HEK293 (cell line): ENCODE results near the gene MTA1.

Experiments
- CTCF ChIA-PET: fragments of 350-600 bp; formaldehyde crosslinking; extraction: SDS; loops from one replicate; lab custom pipeline; 2021; ENCODE audit warnings: antibody characterized with exemption; lab: Yijun Ruan, JAX
- POLR2A ChIA-PET: fragments of 300-600 bp; formaldehyde crosslinking; extraction: SDS; loops from one replicate; lab custom pipeline; 2020; ENCODE audit warnings: antibody characterized with exemption, inconsistent platforms; lab: Yijun Ruan, JAX
- H3K27ac ChIP-seq: fragments of 200-500 bp; sonication (Bioruptor generic); 2 replicates; pipeline ENCODE4 v1.5.1; 2014; ENCODE audit warnings: low read depth, low read length, control low read depth, inconsistent platforms; ENCODE audit errors: extremely low read depth
- H3K36me3 ChIP-seq, 2 experiments: fragments of 200-500 bp in 1 of 2; sonication (Bioruptor generic) in 1 of 2; 1 replicate in 1 of 2; 2 replicates in 1 of 2; pipeline ENCODE4 v1.5.1; 2014 to 2017; ENCODE audit warnings: inconsistent platforms in 2 of 2, low read length in 2 of 2; ENCODE audit not compliant: control insufficient read depth in 2 of 2, insufficient read depth in 1 of 2
- H3K4me1 ChIP-seq: fragments of 200-500 bp; sonication (Bioruptor generic); 2 replicates; pipeline ENCODE4 v1.5.1; 2014; ENCODE audit warnings: mild to moderate bottlenecking, low read length, inconsistent platforms; ENCODE audit not compliant: control insufficient read depth, insufficient read depth
- H3K4me3 ChIP-seq: 2 replicates; pipeline ENCODE4 v1.5.1; 2011; ENCODE audit warnings: low read depth, mild to moderate bottlenecking, control low read depth, low read length, moderate library complexity
- H3K9me3 ChIP-seq: fragments of 200-500 bp; sonication (Bioruptor generic); 2 replicates; pipeline ENCODE4 v1.5.1; 2014; ENCODE audit warnings: low read depth, low read length, inconsistent platforms; ENCODE audit not compliant: control insufficient read depth, insufficient read depth
- ATF2 ChIP-seq: fragments of 450-650 bp; formaldehyde crosslinking; IDR thresholded peaks from 2 replicates; pipeline ENCODE4 v1.5.1; 2016; ENCODE audit warnings: missing biosample characterization, missing genetic modification characterization, low read depth
- BCL11B ChIP-seq: fragments of 450-650 bp; formaldehyde crosslinking; IDR thresholded peaks from 2 replicates; pipeline ENCODE4 v1.5.1; 2016; ENCODE audit warnings: low read depth, missing biosample characterization, missing genetic modification characterization
- GFI1B ChIP-seq: fragments of 450-650 bp; formaldehyde crosslinking; IDR thresholded peaks from 2 replicates; pipeline ENCODE4 v1.5.1; 2016; ENCODE audit warnings: missing biosample characterization, missing genetic modification characterization
- GLIS1 ChIP-seq: fragments of 450-650 bp; formaldehyde crosslinking; IDR thresholded peaks from 2 replicates; pipeline ENCODE4 v1.5.1; 2016; ENCODE audit warnings: missing biosample characterization, missing genetic modification characterization
- HOXA7 ChIP-seq: sonication (generic); formaldehyde crosslinking; IDR thresholded peaks from 2 replicates; pipeline ENCODE4 v1.8.1; 2022; ENCODE audit warnings: missing genetic modification reagents, borderline replicate concordance
- KLF17 ChIP-seq: fragments of 450-650 bp; formaldehyde crosslinking; IDR thresholded peaks from 2 replicates; pipeline ENCODE4 v1.5.1; 2016; ENCODE audit warnings: missing biosample characterization, missing genetic modification characterization
- KLF7 ChIP-seq: fragments of 450-650 bp; formaldehyde crosslinking; IDR thresholded peaks from 2 replicates; pipeline ENCODE4 v1.5.1; 2016; ENCODE audit warnings: missing biosample characterization, missing genetic modification characterization, borderline replicate concordance
- ZIC2 ChIP-seq: fragments of 450-650 bp; formaldehyde crosslinking; IDR thresholded peaks from 2 replicates; pipeline ENCODE4 v1.5.1; 2016; ENCODE audit warnings: missing biosample characterization, missing genetic modification characterization
- ZNF140 ChIP-seq: fragments of 450-650 bp; formaldehyde crosslinking; IDR thresholded peaks from 2 replicates; pipeline ENCODE4 v1.5.1; 2016; ENCODE audit warnings: missing biosample characterization, missing genetic modification characterization
- ZNF19 ChIP-seq: fragments of 450-650 bp; formaldehyde crosslinking; IDR thresholded peaks from 2 replicates; pipeline ENCODE4; 2016; ENCODE audit warnings: missing biosample characterization, missing genetic modification characterization, low read depth
- ZNF335 ChIP-seq: fragments of 450-650 bp; formaldehyde crosslinking; conservative IDR thresholded peaks from 2 replicates; pipeline ENCODE4 v1.5.1; 2016; ENCODE audit warnings: missing biosample characterization, missing genetic modification characterization
- ZNF354C ChIP-seq: fragments of 450-650 bp; formaldehyde crosslinking; IDR thresholded peaks from 2 replicates; pipeline ENCODE4 v1.5.1; 2016; ENCODE audit warnings: missing biosample characterization, missing genetic modification characterization, low read depth, borderline replicate concordance
- ZNF398 ChIP-seq: fragments of 450-650 bp; formaldehyde crosslinking; IDR thresholded peaks from 2 replicates; pipeline ENCODE4 v1.5.1; 2017; ENCODE audit warnings: missing biosample characterization, missing genetic modification characterization
- ZNF521 ChIP-seq: fragments of 450-650 bp; formaldehyde crosslinking; IDR thresholded peaks from 2 replicates; pipeline ENCODE4 v1.5.1; 2017; ENCODE audit warnings: missing biosample characterization, mild to moderate bottlenecking, missing genetic modification characterization
- ZNF544 ChIP-seq: fragments of 450-650 bp; formaldehyde crosslinking; IDR thresholded peaks from 2 replicates; pipeline ENCODE4 v1.5.0; 2017; ENCODE audit warnings: missing biosample characterization, missing genetic modification characterization
- ZNF548 ChIP-seq: fragments of 450-650 bp; formaldehyde crosslinking; IDR thresholded peaks from 2 replicates; pipeline ENCODE4 v1.5.1; 2016; ENCODE audit warnings: missing biosample characterization, missing genetic modification characterization
- ZNF610 ChIP-seq: fragments of 450-650 bp; formaldehyde crosslinking; IDR thresholded peaks from 2 replicates; pipeline ENCODE4 v1.5.1; 2016; ENCODE audit warnings: missing biosample characterization, missing genetic modification characterization, borderline replicate concordance
- ZNF629 ChIP-seq: fragments of 450-650 bp; formaldehyde crosslinking; IDR thresholded peaks from 2 replicates; pipeline ENCODE4 v1.5.1; 2017; ENCODE audit warnings: missing biosample characterization, missing genetic modification characterization
- ZNF701 ChIP-seq: fragments of 450-650 bp; formaldehyde crosslinking; IDR thresholded peaks from 2 replicates; pipeline ENCODE4 v1.5.1; 2016; ENCODE audit warnings: missing biosample characterization, missing genetic modification characterization
- TF ChIP-seq, protein P1 (sequence below): fragments of 450-650 bp; formaldehyde crosslinking; IDR thresholded peaks from 2 replicates; pipeline ENCODE4 v1.5.1; 2017; ENCODE audit warnings: missing biosample characterization, missing genetic modification characterization
- TF ChIP-seq, protein P2 (sequence below): fragments of 450-650 bp; formaldehyde crosslinking; IDR thresholded peaks from 2 replicates; pipeline ENCODE4 v1.5.1; 2016; ENCODE audit warnings: missing biosample characterization, missing genetic modification characterization
- TF ChIP-seq, protein P3 (sequence below): fragments of 450-650 bp; formaldehyde crosslinking; IDR thresholded peaks from 2 replicates; pipeline ENCODE4 v1.5.1; 2016; ENCODE audit warnings: missing biosample characterization, missing genetic modification characterization
- TF ChIP-seq, protein P4 (sequence below): fragments of 450-650 bp; formaldehyde crosslinking; IDR thresholded peaks from 2 replicates; pipeline ENCODE4 v1.5.1; 2017; ENCODE audit warnings: missing biosample characterization, missing genetic modification characterization

The MTA1 gene

GRCh38 chr14:105473033-105473676 lies 53.5 kb downstream of the MTA1 start:
- Histone ChIP-seq H3K4me3 (no peak overlapping the region; the same call in 1 of the 2 replicates), H3K27ac (no peak overlapping the region; the same call in 1 of the 2 replicates)

DNA sequence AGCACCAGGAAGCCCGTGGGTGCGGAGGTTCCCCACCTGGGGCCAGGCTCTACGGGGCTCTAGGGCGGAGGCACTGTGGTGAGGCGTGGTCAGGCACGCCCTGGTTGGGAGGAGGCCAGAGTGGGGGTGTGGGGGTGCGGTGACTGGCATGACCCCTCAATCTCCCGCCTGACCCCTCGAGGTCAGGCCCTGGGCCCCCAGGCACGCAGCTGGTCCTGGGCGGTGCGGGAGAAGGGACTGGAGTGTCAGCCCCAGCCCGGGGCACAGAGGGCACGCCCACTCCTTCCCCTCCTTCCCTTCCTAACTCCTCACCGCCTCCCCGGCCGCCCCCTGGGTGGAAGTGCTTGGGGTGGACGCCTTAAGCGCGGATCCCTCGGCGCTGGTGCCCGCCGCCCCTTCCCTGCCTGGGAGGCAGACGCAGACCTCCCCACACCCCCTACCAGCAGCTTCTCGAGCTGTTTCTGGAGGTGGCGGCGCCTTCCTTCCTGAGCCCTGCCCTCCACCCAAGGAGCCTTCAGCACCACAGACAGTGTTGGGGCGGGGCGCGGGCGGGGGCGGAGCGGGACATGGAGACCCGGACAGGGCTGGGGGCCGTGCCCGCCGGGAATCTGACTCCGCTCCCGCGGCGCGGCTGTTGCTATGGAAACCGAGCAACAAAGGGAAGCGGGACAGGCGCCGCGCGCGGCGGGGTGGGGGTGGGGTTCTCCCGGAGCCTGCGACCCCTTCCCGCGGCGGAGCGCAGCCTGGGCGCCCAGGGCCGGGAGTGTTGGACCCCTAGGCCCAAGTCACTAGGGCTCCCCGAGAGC lies 54.3 kb downstream of the MTA1 start:
- peaks cover 0 to 10% of the 10 kb centered on the region in 2 experiments; a peak in 1 of 3 replicates for H3K36me3 ChIP-seq
- H3K27ac ChIP-seq: no peak overlapping the region; the same call in 1 of the 2 replicates
- CTCF ChIA-PET: interaction anchor here (0.6 to 4.8 kb wide), 2 partner anchors 16 to 71 kb away, joined by 3 to 36 read pairs; no protein-coding TSS in a partner anchor
- TF ChIP-seq ATF2 (tag by site-specific recombination): no peak
- no peak for TF ChIP-seq ZNF521
- no peak for TF ChIP-seq ZNF354C (tag by site-specific recombination)
- TF ChIP-seq ZNF398 (tag by site-specific recombination): peak; percentile 98
- no peak for TF ChIP-seq HOXA7
- no peak for TF ChIP-seq ZNF610 (tag by site-specific recombination)
- peak; percentile 84 for TF ChIP-seq KLF17
- TF ChIP-seq ZNF19 (tag by site-specific recombination): no peak
- no peak for TF ChIP-seq ZNF629 (tag by site-specific recombination)
- TF ChIP-seq, protein P1, sequence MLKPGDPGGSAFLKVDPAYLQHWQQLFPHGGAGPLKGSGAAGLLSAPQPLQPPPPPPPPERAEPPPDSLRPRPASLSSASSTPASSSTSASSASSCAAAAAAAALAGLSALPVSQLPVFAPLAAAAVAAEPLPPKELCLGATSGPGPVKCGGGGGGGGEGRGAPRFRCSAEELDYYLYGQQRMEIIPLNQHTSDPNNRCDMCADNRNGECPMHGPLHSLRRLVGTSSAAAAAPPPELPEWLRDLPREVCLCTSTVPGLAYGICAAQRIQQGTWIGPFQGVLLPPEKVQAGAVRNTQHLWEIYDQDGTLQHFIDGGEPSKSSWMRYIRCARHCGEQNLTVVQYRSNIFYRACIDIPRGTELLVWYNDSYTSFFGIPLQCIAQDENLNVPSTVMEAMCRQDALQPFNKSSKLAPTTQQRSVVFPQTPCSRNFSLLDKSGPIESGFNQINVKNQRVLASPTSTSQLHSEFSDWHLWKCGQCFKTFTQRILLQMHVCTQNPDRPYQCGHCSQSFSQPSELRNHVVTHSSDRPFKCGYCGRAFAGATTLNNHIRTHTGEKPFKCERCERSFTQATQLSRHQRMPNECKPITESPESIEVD (tag by site-specific recombination): no peak
- peak; percentile 78; the same call in 1 of the 2 replicates for TF ChIP-seq KLF7 (tag by site-specific recombination)
- TF ChIP-seq BCL11B (tag by site-specific recombination): peak; percentile 64
- TF ChIP-seq, protein P2, sequence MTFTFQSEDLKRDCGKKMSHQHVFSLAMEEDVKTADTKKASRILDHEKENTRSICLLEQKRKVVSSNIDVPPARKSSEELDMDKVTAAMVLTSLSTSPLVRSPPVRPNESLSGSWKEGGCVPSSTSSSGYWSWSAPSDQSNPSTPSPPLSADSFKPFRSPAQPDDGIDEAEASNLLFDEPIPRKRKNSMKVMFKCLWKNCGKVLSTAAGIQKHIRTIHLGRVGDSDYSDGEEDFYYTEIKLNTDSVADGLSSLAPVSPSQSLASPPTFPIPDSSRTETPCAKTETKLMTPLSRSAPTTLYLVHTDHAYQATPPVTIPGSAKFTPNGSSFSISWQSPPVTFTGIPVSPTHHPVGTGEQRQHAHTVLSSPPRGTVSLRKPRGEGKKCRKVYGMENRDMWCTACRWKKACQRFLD (tag by site-specific recombination): no peak
- peak; percentile 99 for TF ChIP-seq GLIS1 (tag by site-specific recombination)
- no peak for TF ChIP-seq ZNF544
- TF ChIP-seq ZNF140 (tag by site-specific recombination): no peak
- TF ChIP-seq, protein P3, sequence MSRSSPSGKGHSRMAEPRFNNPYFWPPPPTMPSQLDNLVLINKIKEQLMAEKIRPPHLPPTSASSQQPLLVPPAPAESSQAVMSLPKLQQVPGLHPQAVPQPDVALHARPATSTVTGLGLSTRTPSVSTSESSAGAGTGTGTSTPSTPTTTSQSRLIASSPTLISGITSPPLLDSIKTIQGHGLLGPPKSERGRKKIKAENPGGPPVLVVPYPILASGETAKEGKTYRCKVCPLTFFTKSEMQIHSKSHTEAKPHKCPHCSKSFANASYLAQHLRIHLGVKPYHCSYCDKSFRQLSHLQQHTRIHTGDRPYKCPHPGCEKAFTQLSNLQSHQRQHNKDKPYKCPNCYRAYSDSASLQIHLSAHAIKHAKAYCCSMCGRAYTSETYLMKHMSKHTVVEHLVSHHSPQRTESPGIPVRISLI (tag by site-specific recombination): no peak
- TF ChIP-seq, protein P4, sequence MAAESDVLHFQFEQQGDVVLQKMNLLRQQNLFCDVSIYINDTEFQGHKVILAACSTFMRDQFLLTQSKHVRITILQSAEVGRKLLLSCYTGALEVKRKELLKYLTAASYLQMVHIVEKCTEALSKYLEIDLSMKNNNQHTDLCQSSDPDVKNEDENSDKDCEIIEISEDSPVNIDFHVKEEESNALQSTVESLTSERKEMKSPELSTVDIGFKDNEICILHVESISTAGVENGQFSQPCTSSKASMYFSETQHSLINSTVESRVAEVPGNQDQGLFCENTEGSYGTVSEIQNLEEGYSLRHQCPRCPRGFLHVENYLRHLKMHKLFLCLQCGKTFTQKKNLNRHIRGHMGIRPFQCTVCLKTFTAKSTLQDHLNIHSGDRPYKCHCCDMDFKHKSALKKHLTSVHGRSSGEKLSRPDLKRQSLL (tag by site-specific recombination): peak; percentile 70
- TF ChIP-seq ZNF701: no peak
- TF ChIP-seq ZNF548: no peak
- TF ChIP-seq GFI1B (tag by site-specific recombination): no peak

More at GRCh38 chr14:105473033-105473676, 53.5 kb downstream of the MTA1 start:
- no peaks in the 10 kb centered on the region for H3K9me3 ChIP-seq
- POLR2A ChIA-PET: interaction anchor here (0.6 to 1.5 kb wide), 4 partner anchors 17 to 62 kb away, joined by 3 read pairs; no protein-coding TSS in a partner anchor
- TF ChIP-seq ZNF335 (tag by site-specific recombination) (peak; percentile 80), ZIC2 (tag by site-specific recombination) (peak; percentile 21), ZNF629 (tag by site-specific recombination) (no peak)
- CTCF ChIA-PET: interaction anchor here (0.6 to 4.8 kb wide), 2 partner anchors 17 to 70 kb away, joined by 3 to 36 read pairs; no protein-coding TSS in a partner anchor
- peaks cover 16% of the 10 kb centered on the region for H3K4me1 ChIP-seq
- H3K36me3 ChIP-seq: peaks cover 0 to 17% of the 10 kb centered on the region in 2 experiments; a peak in 1 of 3 replicates

More for the DNA sequence above, 54.3 kb downstream of the MTA1 start:
- POLR2A ChIA-PET: interaction anchor here (0.6 to 1.5 kb wide), 5 partner anchors 16 to 792 kb away, joined by 3 read pairs; no protein-coding TSS in a partner anchor
- peak overlapping the region; percentile 43 for H3K4me3 ChIP-seq
- H3K9me3 ChIP-seq: no peaks in the 10 kb centered on the region
- peaks cover 16% of the 10 kb centered on the region for H3K4me1 ChIP-seq
